Breast epithelium (tissue), 4 donors: Measurements from ENCODE around the gene SSR2. TPM values are rescaled to one million over a fixed set of nuclear protein-coding genes. Genes with fewer than 3 reads are reported as not detected.
A peak's percentile ranks its signal among the peaks of the same experiment; 100 is the strongest.

Experiments
- DNase-seq, 2 donors: peaks; one replicate each; pipeline ENCODE4 v3.0.0-alpha.2; 2019; ENCODE audit warnings: low spot score in 2 of 2
- H3K27ac ChIP-seq, 2 donors: fragments of 200-600 bp; sonication (generic) in 1 of 2; one replicate each; pipeline ENCODE4 v1.5.1; 2016 to 2019; ENCODE audit warnings: mild to moderate bottlenecking in 1 of 2
- H3K27me3 ChIP-seq, 2 donors: fragments of 200-600 bp; sonication (generic) in 1 of 2; one replicate each; pipeline versions ENCODE4 v1.5.1 to v1.6.0; 2017 to 2019; ENCODE audit warnings: control low read depth in 1 of 2, mild to moderate bottlenecking in 1 of 2
- H3K36me3 ChIP-seq: fragments of 200-600 bp; one replicate; pipeline ENCODE4 v1.5.1; 2019
- H3K4me1 ChIP-seq, 2 donors: fragments of 200-600 bp; sonication (generic); one replicate each; pipeline ENCODE4 v1.5.1; 2016 to 2019; ENCODE audit warnings: control low read depth in 1 of 2
- H3K4me3 ChIP-seq, 3 donors: fragments of 200-600 bp; sonication (generic); 1 replicate in 2 of 3; 2 replicates in 1 of 3; pipeline ENCODE4 v1.5.1; 2016 to 2019; ENCODE audit warnings: mild to moderate bottlenecking in 3 of 3, moderate library complexity in 2 of 3
- H3K9me3 ChIP-seq, 2 donors: fragments of 200-600 bp; sonication (generic) in 1 of 2; one replicate each; pipeline ENCODE4 v1.5.1; 2016 to 2019; ENCODE audit warnings: control low read depth in 1 of 2
- CTCF ChIP-seq, 3 donors: fragments of 450-650 bp; IDR thresholded peaks; one replicate each; pipeline ENCODE4 v1.5.1; 2016 to 2017; ENCODE audit warnings: antibody characterized with exemption in 3 of 3, mild to moderate bottlenecking in 3 of 3, moderate library complexity in 3 of 3
- POLR2A ChIP-seq: fragments of 450-650 bp; IDR thresholded peaks from one replicate; pipeline ENCODE4 v1.6.1; 2016; ENCODE audit warnings: antibody characterized with exemption, mild to moderate bottlenecking, moderate library complexity
- POLR2AphosphoS5 ChIP-seq, 3 donors: sonication (generic); formaldehyde crosslinking; IDR thresholded peaks; one replicate each; pipeline ENCODE4 v1.6.1; 2017; ENCODE audit warnings: antibody characterized with exemption in 3 of 3
- intact Hi-C: fragments of 100-400 bp; cut with DNase I; formaldehyde crosslinking; loops from one replicate; pipeline ENCODE4 v1.15.1; 2023; ENCODE audit warnings: low total_unique reads
- total RNA-seq, 3 donors: library from RNA; depleted of rRNA; stranded (reverse); fragments of >200 nt; gene quantifications; one replicate each; pipeline ENCODE4 v1.1.0, GENCODE V29; 2016

Gene SSR2
- total RNA-seq, 3 donors from 2014 or later = 305 to 407 (median 370) TPM

GRCh38 chr1:155976062-155976912 lies 44.5 kb downstream of the SSR2 start:
- peaks cover 12 to 37% of the 10 kb centered on the region in 2 donors for H3K4me1 ChIP-seq
- H3K27me3 ChIP-seq = no peaks in the 10 kb centered on the region
- intact Hi-C loops = no loop called here
- H3K9me3 ChIP-seq = no peaks in the 10 kb centered on the region
- peak overlapping the region; percentile 87 to 98 (median 95) for H3K4me3 ChIP-seq
- H3K27ac ChIP-seq = peak overlapping the region; percentile 96 to 99
- TF ChIP-seq CTCF (IDR thresholded peaks at IDR 0.05) (no peak), POLR2AphosphoS5 (IDR thresholded peaks at IDR 0.05) (no peak), POLR2A (no peak)
- peak; percentile 67 to 72 for DNase-seq
- no peaks in the 10 kb centered on the region for H3K36me3 ChIP-seq

DNA sequence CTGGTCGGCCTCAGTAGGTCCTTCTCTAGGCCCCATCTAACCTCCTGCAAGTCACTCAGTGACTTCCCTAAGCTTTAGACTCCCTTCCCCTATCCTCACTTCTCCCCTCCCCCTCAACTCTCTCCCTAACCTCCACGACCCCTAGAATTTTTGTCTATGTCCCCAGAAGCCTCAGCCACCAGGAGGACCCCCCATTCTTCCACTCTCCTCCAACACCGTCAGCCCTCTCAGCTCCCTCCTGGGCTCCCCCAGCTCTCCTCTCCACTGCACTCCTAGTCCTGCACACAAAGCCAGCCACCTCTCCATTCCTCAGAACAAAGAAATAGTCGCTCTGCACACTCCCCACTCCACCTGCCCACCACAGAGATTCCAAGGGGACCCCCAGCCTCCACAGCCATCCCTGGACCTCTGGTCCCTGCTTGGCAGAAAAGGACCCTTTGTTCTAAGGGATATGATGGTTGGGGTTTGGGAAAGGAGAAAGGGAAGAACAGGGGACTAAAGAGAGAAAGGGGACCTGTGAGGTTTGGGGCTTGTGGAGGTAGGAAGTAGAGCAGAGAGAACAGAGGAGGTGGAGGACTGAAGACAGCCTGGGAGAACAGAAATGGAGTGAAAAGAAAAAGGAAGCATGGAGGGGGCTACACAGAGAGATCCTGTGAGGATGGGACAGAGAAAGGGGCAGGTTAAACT lies 45.2 kb downstream of the SSR2 start:
- no peaks in the 10 kb centered on the region for H3K27me3 ChIP-seq
- peak overlapping the region; percentile 87 to 98 (median 95) for H3K4me3 ChIP-seq
- no peak for DNase-seq
- H3K36me3 ChIP-seq = no peaks in the 10 kb centered on the region
- no peaks in the 10 kb centered on the region for H3K9me3 ChIP-seq
- peak overlapping the region; percentile 96 to 99 for H3K27ac ChIP-seq
- peaks cover 12 to 41% of the 10 kb centered on the region in 2 donors for H3K4me1 ChIP-seq
- intact Hi-C loops = no loop called here
- TF ChIP-seq CTCF (IDR thresholded peaks at IDR 0.05) (no peak), POLR2AphosphoS5 (IDR thresholded peaks at IDR 0.05) (peak in 1 of 3 donors; percentile 3), POLR2A (no peak)

DNA sequence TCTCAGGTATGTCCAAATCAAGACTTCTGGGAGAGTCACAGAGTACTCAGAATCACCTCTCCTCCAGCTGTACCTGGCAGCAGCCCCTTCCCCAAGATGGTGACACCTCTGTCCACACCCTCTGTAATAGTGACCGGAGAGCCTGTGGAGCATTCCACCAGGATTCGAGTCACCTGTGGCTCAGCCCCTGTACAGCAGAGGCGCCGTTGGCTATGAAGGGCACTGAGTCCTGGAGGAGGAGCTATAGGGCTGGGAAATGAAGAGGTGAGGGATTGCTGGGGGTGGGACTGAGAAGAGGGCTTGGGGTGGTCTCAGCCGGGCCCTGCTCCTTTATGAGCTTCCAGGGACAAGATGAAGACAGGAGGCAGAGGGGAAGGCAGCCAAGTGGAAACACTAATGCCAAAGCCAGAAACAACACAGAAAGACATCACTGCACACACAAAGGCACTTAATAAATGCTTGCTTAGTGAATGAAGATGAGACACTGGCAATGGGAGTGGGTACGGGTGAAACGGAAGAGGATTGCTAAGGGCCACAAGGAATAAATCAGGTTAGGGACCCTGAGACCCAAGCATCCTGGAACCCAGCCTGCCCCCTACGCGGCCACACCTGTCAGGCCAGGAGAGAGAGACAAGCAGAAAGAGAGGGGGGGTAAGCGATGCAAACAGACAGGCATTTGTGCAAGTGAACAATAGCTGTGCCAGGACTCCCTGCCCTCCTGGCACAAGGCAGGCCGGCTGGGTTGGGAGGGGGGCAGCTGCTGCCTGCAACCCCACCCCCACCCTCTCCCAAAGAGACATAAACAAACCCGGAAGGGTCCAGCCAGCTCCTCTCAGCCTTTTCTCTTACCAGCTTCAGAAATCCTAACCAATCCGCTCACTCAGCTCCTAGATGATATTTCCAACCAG lies 46.3 kb downstream of the SSR2 start:
- DNase-seq = peak in 1 of 2 donors; percentile 44
- peaks cover 12 to 32% of the 10 kb centered on the region in 2 donors for H3K4me1 ChIP-seq
- H3K4me3 ChIP-seq = peak overlapping the region in 2 of 3 donors; percentile 95 to 98
- peak overlapping the region; percentile 96 to 99 for H3K27ac ChIP-seq
- intact Hi-C loops = no loop called here
- H3K9me3 ChIP-seq = no peaks in the 10 kb centered on the region
- no peaks in the 10 kb centered on the region for H3K27me3 ChIP-seq
- H3K36me3 ChIP-seq = no peaks in the 10 kb centered on the region
- TF ChIP-seq CTCF (IDR thresholded peaks at IDR 0.05) = no peak
- TF ChIP-seq POLR2AphosphoS5 (IDR thresholded peaks at IDR 0.05) = no peak
- no peak for TF ChIP-seq POLR2A

DNA sequence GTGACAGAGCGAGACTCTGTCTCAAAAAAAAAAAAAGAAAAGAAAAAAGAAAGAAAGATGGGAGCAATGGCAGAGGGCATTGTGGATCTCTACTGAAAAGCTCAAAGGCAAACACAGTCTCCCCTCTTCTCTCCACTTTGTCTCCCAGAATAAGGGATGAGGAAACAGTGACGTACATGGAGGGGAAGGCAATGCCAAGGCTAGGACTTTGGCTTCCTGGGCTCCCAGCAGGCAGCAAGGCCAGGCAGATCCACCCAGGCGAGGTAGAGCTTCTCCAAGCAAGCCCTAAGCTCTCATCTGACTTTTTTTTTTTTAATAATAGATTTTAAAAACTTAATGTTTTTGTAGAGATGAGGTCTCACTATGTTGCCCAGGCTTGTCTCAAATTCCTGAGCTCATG lies 47.0 kb downstream of the SSR2 start:
- TF ChIP-seq POLR2A (no peak), POLR2AphosphoS5 (IDR thresholded peaks at IDR 0.05) (no peak), CTCF (IDR thresholded peaks at IDR 0.05) (no peak)
- Histone ChIP-seq H3K9me3 (no peaks in the 10 kb centered on the region), H3K27ac (peak overlapping the region; percentile 96 to 99), H3K36me3 (no peaks in the 10 kb centered on the region), H3K4me3 (peak overlapping the region in 1 of 3 donors; percentile 98), H3K27me3 (no peaks in the 10 kb centered on the region), H3K4me1 (peaks cover 12 to 33% of the 10 kb centered on the region in 2 donors)
- intact Hi-C loops = no loop called here
- DNase-seq = no peak
